HL-60 (cell line): ENCODE data around the gene PACRG.

ENCODE experiments used
- DNase-seq, 2 experiments: peaks; one replicate each; pipeline ENCODE4 v3.0.0-alpha.2; 2010 to 2020; ENCODE audit warnings: low read depth in 1 of 2, low spot score in 1 of 2
- H3K27ac ChIP-seq: fragments of 250-450 bp; sonication (Bioruptor Pico); replicated peaks from 2 replicates; pipeline ENCODE4 v1.5.1; 2020; ENCODE audit warnings: mild to moderate bottlenecking, moderate library complexity
- H3K27me3 ChIP-seq: fragments of 250-450 bp; sonication (Bioruptor Pico); 2 replicates; pipeline ENCODE4 v1.5.1; 2021; ENCODE audit warnings: mild to moderate bottlenecking, moderate library complexity; ENCODE audit not compliant: insufficient read depth, poor library complexity, severe bottlenecking
- H3K4me3 ChIP-seq: replicated peaks from 2 replicates; pipeline ENCODE4 v1.5.1; 2011; ENCODE audit warnings: mild to moderate bottlenecking, control low read depth, low read length; ENCODE audit not compliant: insufficient read depth
- GABPA ChIP-seq: IDR thresholded peaks from 2 replicates; pipeline ENCODE4 v1.6.1; 2012; ENCODE audit warnings: low read depth
- POLR2AphosphoS5 ChIP-seq: IDR thresholded peaks from 2 replicates; pipeline ENCODE4 v1.6.1; 2012; ENCODE audit warnings: low read depth
- SPI1 ChIP-seq: IDR thresholded peaks from 2 replicates; pipeline ENCODE4 v1.6.1; 2012; ENCODE audit warnings: low read depth, mild to moderate bottlenecking, borderline replicate concordance
- TF ChIP-seq, protein P1 (sequence below): IDR thresholded peaks from 2 replicates; pipeline ENCODE4 v1.6.1; 2012; ENCODE audit warnings: low read depth; ENCODE audit not compliant: insufficient replicate concordance
- TF ChIP-seq, protein P2 (sequence below): IDR thresholded peaks from one replicate; pipeline ENCODE4 v1.5.1; 2011; ENCODE audit warnings: low read length, control low read depth, inconsistent platforms; ENCODE audit not compliant: insufficient read depth

Gene PACRG

DNA sequence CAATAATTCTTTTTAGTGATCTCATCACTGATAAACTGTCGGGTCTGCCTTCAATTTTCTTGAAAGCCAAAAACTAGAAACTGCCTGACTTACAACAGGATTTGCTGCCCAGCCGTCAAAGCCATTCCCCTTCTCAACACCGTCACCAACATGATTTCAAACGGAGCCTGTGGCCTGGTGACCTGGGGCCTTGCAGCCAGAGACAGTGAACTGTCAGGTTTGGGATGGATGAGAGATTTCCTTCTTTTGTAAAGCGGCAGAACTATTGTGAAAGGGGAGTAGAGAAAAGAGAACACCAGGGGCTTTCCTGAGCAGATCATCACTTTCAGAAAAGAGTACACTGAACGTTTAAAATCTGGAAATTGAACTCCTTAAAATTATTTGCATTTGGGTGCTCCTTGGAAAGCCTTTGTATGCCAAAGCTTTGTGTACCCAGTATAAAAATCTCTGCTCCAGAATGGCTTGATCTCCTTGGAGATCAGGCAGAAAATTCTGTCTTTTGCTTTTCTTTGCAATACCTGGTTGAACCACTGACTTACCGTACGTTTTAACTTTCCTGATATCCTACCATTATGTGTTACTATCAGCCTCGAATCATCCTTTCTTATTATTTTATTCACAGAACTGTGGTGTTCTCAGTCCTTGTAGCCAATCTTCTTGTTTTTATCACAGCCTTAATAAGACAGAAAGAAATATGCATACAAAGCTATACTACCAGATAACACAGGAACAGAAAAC lies 125.2 kb downstream of the PACRG start:
- no peak overlapping the region for H3K27ac ChIP-seq
- TF ChIP-seq, protein P1, sequence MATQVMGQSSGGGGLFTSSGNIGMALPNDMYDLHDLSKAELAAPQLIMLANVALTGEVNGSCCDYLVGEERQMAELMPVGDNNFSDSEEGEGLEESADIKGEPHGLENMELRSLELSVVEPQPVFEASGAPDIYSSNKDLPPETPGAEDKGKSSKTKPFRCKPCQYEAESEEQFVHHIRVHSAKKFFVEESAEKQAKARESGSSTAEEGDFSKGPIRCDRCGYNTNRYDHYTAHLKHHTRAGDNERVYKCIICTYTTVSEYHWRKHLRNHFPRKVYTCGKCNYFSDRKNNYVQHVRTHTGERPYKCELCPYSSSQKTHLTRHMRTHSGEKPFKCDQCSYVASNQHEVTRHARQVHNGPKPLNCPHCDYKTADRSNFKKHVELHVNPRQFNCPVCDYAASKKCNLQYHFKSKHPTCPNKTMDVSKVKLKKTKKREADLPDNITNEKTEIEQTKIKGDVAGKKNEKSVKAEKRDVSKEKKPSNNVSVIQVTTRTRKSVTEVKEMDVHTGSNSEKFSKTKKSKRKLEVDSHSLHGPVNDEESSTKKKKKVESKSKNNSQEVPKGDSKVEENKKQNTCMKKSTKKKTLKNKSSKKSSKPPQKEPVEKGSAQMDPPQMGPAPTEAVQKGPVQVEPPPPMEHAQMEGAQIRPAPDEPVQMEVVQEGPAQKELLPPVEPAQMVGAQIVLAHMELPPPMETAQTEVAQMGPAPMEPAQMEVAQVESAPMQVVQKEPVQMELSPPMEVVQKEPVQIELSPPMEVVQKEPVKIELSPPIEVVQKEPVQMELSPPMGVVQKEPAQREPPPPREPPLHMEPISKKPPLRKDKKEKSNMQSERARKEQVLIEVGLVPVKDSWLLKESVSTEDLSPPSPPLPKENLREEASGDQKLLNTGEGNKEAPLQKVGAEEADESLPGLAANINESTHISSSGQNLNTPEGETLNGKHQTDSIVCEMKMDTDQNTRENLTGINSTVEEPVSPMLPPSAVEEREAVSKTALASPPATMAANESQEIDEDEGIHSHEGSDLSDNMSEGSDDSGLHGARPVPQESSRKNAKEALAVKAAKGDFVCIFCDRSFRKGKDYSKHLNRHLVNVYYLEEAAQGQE = no peak
- TF ChIP-seq POLR2AphosphoS5 (no peak), SPI1 (no peak), GABPA (no peak)
- TF ChIP-seq, protein P2, sequence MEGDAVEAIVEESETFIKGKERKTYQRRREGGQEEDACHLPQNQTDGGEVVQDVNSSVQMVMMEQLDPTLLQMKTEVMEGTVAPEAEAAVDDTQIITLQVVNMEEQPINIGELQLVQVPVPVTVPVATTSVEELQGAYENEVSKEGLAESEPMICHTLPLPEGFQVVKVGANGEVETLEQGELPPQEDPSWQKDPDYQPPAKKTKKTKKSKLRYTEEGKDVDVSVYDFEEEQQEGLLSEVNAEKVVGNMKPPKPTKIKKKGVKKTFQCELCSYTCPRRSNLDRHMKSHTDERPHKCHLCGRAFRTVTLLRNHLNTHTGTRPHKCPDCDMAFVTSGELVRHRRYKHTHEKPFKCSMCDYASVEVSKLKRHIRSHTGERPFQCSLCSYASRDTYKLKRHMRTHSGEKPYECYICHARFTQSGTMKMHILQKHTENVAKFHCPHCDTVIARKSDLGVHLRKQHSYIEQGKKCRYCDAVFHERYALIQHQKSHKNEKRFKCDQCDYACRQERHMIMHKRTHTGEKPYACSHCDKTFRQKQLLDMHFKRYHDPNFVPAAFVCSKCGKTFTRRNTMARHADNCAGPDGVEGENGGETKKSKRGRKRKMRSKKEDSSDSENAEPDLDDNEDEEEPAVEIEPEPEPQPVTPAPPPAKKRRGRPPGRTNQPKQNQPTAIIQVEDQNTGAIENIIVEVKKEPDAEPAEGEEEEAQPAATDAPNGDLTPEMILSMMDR = no peak
- no peak overlapping the region for H3K4me3 ChIP-seq
- no peaks in the 10 kb centered on the region for H3K27me3 ChIP-seq
- DNase-seq = no peak

DNA sequence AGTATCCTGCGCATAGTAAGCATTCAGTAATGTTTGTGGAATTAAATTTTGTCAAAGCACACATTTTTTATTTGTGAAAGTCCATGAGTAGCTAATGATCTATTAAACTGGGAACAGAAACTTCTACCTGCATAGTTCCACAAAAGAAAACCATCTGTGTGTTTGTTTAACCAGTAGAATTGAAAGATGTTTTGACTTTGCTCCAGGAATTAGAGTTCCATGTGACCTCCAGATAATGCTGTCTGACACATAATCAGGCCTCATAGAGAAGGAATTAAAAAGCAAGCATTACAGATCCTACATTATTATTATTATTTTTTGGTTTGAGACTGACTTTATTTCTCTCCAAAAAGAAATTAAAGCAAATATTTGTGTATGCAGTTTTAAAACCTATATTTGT lies 126.5 kb downstream of the PACRG start:
- no peak for DNase-seq
- Histone ChIP-seq H3K4me3 (no peak overlapping the region), H3K27me3 (no peaks in the 10 kb centered on the region), H3K27ac (no peak overlapping the region)
- TF ChIP-seq, protein P2 = no peak
- TF ChIP-seq POLR2AphosphoS5 (no peak), GABPA (no peak), SPI1 (no peak)
- TF ChIP-seq, protein P1 = no peak

DNA sequence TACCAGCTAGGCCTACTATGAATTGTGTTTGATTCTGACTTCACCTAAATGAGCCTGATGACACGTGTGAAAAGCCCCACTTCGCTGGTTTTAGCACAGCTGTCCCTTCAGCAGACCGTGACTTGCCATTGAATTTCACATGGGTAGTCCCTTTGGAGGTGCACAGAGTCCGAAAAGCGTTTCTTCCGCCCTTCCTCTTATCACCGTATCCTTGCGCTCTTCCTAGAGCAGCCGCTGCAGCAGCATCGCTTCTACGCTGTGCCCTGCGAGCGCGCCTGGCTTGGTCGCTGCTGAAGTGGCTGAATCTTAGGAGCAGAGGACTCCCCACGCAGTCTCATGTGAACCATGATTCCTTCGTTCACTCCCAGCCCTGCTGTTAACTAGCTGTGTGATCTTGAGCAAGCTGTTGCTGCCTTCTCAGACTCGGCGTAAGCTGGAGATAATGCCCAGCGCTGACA lies 127.0 kb downstream of the PACRG start:
- no peaks in the 10 kb centered on the region for H3K27me3 ChIP-seq
- TF ChIP-seq GABPA (no peak), POLR2AphosphoS5 (no peak), SPI1 (no peak)
- TF ChIP-seq, protein P2 = no peak
- TF ChIP-seq, protein P1 = no peak
- no peak for DNase-seq
- no peak overlapping the region for H3K4me3 ChIP-seq
- no peak overlapping the region for H3K27ac ChIP-seq
